Measurements from ENCODE around the gene PLA2G4A.

DNA sequence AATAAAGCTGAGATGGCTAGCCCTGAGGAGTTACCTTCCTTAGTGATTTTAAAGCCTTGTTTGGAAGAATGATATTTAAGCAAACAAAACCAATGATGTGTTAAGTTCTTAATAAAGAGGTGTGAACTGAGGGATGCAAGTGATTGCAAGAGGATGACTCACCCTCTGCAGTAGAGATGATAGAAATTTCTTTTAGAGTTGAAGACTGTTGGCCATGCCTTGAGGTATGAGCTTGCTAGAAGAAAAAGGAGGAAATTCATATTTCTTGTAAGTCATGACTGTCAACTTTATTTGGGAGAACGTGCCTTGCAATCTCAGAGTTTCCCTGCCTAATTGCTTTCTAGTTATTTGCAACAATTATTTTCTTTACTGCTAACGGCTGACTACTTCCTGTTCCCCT lies 94.7 kb downstream of the PLA2G4A start:
- TF ChIP-seq, protein P1, sequence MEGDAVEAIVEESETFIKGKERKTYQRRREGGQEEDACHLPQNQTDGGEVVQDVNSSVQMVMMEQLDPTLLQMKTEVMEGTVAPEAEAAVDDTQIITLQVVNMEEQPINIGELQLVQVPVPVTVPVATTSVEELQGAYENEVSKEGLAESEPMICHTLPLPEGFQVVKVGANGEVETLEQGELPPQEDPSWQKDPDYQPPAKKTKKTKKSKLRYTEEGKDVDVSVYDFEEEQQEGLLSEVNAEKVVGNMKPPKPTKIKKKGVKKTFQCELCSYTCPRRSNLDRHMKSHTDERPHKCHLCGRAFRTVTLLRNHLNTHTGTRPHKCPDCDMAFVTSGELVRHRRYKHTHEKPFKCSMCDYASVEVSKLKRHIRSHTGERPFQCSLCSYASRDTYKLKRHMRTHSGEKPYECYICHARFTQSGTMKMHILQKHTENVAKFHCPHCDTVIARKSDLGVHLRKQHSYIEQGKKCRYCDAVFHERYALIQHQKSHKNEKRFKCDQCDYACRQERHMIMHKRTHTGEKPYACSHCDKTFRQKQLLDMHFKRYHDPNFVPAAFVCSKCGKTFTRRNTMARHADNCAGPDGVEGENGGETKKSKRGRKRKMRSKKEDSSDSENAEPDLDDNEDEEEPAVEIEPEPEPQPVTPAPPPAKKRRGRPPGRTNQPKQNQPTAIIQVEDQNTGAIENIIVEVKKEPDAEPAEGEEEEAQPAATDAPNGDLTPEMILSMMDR (IDR thresholded peaks at IDR 0.05) = no peak
- TF ChIP-seq POLR2A (IDR thresholded peaks at IDR 0.05) = no peak
